Measurements from ENCODE around the gene CRISPLD2.

GRCh38 chr16:84782846-84783245 is 36.9 kb upstream of the CRISPLD2 start:
- TF ChIP-seq CTCF (IDR thresholded peaks at IDR 0.05) = no peak
- no peak for TF ChIP-seq ZFX (IDR thresholded peaks at IDR 0.05; ENCODE audit: borderline replicate concordance)

Data from 22Rv1 (cell line).